Upper lobe of right lung (tissue), 1 donor: Measurements from ENCODE around the gene CDH13. TPM values are rescaled to one million over a fixed set of nuclear protein-coding genes. Genes with fewer than 3 reads are reported as not detected.

Experiments used
- ATAC-seq: fragments of 200-7000 bp; cut with Tn5 transposase; one replicate; pipeline ENCODE4 v1.9.1; 2020; ENCODE audit warnings: mild to moderate bottlenecking, moderate library complexity
- DNase-seq: peaks from one replicate; pipeline ENCODE4 v3.0.0-alpha.2; 2020
- H3K27ac ChIP-seq: fragments of 200-600 bp; one replicate; pipeline ENCODE4 v1.8.0; 2022
- H3K27me3 ChIP-seq: fragments of 200-600 bp; one replicate; pipeline ENCODE4 v1.8.0; 2022; ENCODE audit warnings: mild to moderate bottlenecking
- H3K36me3 ChIP-seq: fragments of 200-600 bp; one replicate; pipeline ENCODE4 v1.8.0; 2022
- H3K4me1 ChIP-seq: fragments of 200-600 bp; one replicate; pipeline ENCODE4 v1.8.0; 2022
- H3K4me3 ChIP-seq: fragments of 200-600 bp; one replicate; pipeline ENCODE4 v1.8.0; 2022; ENCODE audit warnings: mild to moderate bottlenecking
- H3K9me3 ChIP-seq: fragments of 200-600 bp; one replicate; pipeline ENCODE4 v1.8.0; 2022
- CTCF ChIP-seq: fragments of 200-600 bp; IDR thresholded peaks from one replicate; pipeline ENCODE4 v1.8.0; 2022; ENCODE audit warnings: antibody characterized with exemption
- intact Hi-C: fragments of 100-400 bp; cut with DNase I; formaldehyde crosslinking; loops from one replicate; pipeline ENCODE4 v1.11.0; 2022
- total RNA-seq: library from RNA; stranded (reverse); fragmentation: NEBNext Ultra II Directional; extraction: Animal tissue kit (Norgen Biotek cat#: 25700); gene quantifications from one replicate; pipeline ENCODE4 v1.2.1, GENCODE V29; 2021
- donor health status: DM: no; HTN: yes; CAD: no; lungs with severe emphysema.

Gene CDH13
- total RNA-seq, 1 donor from 2014 or later: 27.2 TPM

GRCh38 chr16:83623892-83624291 is 997.1 kb downstream of the CDH13 start:
- H3K36me3 ChIP-seq: no peaks in the 10 kb centered on the region
- no peak for TF ChIP-seq CTCF
- H3K27ac ChIP-seq: no peak overlapping the region
- DNase-seq (no peak), ATAC-seq (no peak)
- H3K27me3 ChIP-seq: no peaks in the 10 kb centered on the region
- H3K9me3 ChIP-seq: no peaks in the 10 kb centered on the region
- H3K4me1 ChIP-seq: no peaks in the 10 kb centered on the region
- H3K4me3 ChIP-seq: no peak overlapping the region
- intact Hi-C loops: no loop called here

- intact Hi-C loops: no loop called here
- Histone ChIP-seq H3K4me1 (no peaks in the 10 kb centered on the region), H3K27me3 (no peaks in the 10 kb centered on the region), H3K36me3 (no peaks in the 10 kb centered on the region), H3K27ac (no peak overlapping the region), H3K4me3 (no peak overlapping the region), H3K9me3 (no peaks in the 10 kb centered on the region)
- TF ChIP-seq CTCF: no peak
- no peak for ATAC-seq
- no peak for DNase-seq
Observed at GRCh38 chr16:83624429-83625120, 997.8 kb downstream of the CDH13 start.

GRCh38 chr16:83626204-83626603 is 999.4 kb downstream of the CDH13 start:
- no peaks in the 10 kb centered on the region for H3K4me1 ChIP-seq
- no peaks in the 10 kb centered on the region for H3K27me3 ChIP-seq
- no peaks in the 10 kb centered on the region for H3K9me3 ChIP-seq
- no peaks in the 10 kb centered on the region for H3K36me3 ChIP-seq
- ATAC-seq (no peak), DNase-seq (no peak)
- intact Hi-C loops: no loop called here
- H3K27ac ChIP-seq: no peak overlapping the region
- TF ChIP-seq CTCF: no peak
- H3K4me3 ChIP-seq: no peak overlapping the region

- no peak overlapping the region for H3K4me3 ChIP-seq
- H3K27ac ChIP-seq: no peak overlapping the region
- H3K27me3 ChIP-seq: no peaks in the 10 kb centered on the region
- H3K9me3 ChIP-seq: no peaks in the 10 kb centered on the region
- TF ChIP-seq CTCF: no peak
- ATAC-seq (no peak), DNase-seq (no peak)
- H3K36me3 ChIP-seq: no peaks in the 10 kb centered on the region
- H3K4me1 ChIP-seq: no peaks in the 10 kb centered on the region
- intact Hi-C loops: no loop called here
Observed at GRCh38 chr16:83626676-83627075, 999.9 kb downstream of the CDH13 start.

- no peak overlapping the region for H3K4me3 ChIP-seq
- intact Hi-C loops: no loop called here
- TF ChIP-seq CTCF: no peak
- H3K4me1 ChIP-seq: no peaks in the 10 kb centered on the region
- DNase-seq: no peak
- no peak overlapping the region for H3K27ac ChIP-seq
- ATAC-seq: no peak
- no peaks in the 10 kb centered on the region for H3K9me3 ChIP-seq
- H3K36me3 ChIP-seq: no peaks in the 10 kb centered on the region
- no peaks in the 10 kb centered on the region for H3K27me3 ChIP-seq
Observed at GRCh38 chr16:83627996-83628395, 1001.2 kb downstream of the CDH13 start.

- Histone ChIP-seq H3K4me1 (no peaks in the 10 kb centered on the region), H3K27ac (no peak overlapping the region), H3K36me3 (no peaks in the 10 kb centered on the region), H3K27me3 (no peaks in the 10 kb centered on the region), H3K4me3 (no peak overlapping the region), H3K9me3 (no peaks in the 10 kb centered on the region)
- intact Hi-C loops: no loop called here
- no peak for TF ChIP-seq CTCF
- DNase-seq: no peak
- no peak for ATAC-seq
Observed at GRCh38 chr16:83629426-83629825, 1002.7 kb downstream of the CDH13 start.
